GM21737 (cell line): ENCODE measurements around the gene TPT1.

Experiments
- ATAC-seq: cut with Tn5 transposase; IDR thresholded peaks from one replicate; pipeline ENCODE4 v1.9.1; 2021; ENCODE audit warnings: mild to moderate bottlenecking, moderate library complexity; ENCODE audit not compliant: unreplicated experiment

Gene TPT1

GRCh38 chr13:45336025-45336800 is 4.8 kb downstream of the TPT1 start:
- ATAC-seq = no peak

DNA sequence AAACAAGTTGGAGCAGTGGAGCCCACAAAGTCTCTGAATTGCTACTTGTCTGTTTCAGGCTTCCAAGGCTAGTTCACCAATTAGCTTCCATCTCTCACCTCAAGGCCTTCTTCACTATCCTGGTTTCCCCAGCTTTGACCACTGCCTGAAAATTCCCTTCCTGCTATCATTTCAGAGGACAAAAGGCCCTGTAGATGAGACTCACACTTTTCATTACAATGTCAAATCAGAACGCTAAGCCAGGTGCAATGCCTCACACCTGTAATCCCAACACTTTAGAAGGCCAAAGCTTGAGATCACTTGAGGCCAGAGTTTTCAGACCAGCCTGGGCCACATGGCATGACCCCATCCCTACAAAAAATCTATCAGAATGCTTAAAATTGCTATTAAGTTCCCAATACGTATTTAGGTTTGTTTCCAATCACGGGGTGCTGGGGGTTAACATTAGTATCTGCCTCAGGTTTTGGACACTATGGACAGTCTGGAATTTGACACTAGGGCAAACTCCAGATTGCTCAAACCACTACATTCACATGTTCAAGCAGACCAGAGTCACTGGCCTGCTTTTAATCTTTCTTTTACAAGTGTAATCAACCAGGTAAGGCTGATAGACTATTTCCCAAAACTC is 5.5 kb downstream of the TPT1 start:
- no peak for ATAC-seq

DNA sequence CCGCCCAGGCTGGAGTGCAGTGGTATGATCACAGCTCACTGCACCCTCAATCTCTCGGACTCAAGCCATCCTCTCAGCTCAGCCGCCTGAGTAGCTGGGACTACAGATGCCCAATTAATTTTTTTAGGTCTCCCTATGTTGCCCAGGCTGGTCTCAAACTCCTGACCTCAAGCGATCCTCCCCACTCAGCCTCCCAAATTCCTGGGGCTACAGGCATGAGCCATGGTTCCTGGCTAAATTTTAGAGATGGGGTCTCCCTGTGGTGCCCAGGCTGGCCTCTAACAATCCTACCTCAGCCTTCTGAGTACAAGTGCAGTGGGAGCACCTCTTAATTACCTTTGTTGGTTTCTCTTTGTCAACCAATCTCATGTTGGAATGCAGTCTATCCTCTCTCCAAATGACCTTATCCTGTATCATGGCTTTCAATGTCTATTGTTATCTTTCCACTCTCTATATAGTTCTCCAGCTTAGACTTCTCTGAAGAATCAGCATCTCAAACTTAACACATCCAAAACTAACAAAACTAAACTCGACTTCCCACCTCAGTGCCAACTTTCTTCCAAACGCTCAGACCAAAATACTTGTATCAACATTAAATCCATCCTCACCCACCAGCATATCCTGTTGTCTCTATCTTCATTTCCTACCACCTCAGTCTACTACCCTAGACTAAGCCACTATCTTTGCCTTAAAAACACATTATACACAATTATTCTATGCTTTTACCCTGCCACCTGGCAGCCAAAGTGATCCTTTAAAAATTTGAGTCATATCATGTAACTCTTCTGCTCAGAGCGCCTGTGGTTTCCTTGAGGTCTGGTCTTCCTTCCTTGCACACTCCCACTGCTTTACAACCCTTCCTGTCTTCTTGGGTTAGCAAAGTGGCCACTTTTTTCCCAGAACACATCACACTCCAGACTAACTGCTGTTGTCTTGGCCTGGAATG is 6.7 kb downstream of the TPT1 start:
- ATAC-seq = no peak

DNA sequence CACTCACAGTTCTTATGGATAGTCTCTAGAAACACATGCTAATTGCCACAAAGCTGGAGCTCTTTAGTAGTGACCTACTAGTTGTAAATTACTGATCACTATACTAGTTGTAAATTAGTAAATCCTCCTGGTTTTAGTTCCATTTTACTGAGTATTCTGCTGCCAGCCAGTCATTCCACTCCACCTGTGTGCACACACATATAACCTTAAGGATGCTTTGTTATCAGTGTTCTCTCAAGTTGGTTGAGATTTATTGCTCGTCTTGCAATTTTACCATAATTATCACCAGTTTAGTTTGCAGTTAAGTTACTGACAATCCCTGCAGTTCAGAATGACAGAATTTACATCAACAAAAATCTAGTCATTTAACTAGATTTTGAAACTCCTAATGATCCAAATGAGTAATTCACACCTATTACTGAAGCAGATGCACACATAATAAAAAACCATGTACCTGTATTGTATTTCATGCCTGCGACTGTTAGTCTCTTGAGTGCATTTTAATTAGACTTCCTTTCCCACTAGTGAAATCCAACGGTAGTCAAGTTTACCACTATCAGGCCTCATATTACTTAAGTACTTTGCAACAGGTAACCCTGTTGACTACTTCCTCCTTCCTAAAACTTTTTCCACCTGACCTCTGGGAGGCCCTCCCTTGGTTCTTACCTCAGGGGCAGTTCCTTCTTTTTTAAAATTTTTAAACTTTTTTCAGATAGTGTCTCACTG is 7.6 kb downstream of the TPT1 start:
- ATAC-seq = no peak

- no peak for ATAC-seq
Observed at GRCh38 chr13:45332831-45333219, 8.2 kb downstream of the TPT1 start.

GRCh38 chr13:45332036-45332830 is 8.8 kb downstream of the TPT1 start:
- ATAC-seq = no peak

- no peak for ATAC-seq
Observed at GRCh38 chr13:45331692-45332035, 9.3 kb downstream of the TPT1 start.

- no peak for ATAC-seq
Observed at GRCh38 chr13:45331123-45331619, 9.8 kb downstream of the TPT1 start.

DNA sequence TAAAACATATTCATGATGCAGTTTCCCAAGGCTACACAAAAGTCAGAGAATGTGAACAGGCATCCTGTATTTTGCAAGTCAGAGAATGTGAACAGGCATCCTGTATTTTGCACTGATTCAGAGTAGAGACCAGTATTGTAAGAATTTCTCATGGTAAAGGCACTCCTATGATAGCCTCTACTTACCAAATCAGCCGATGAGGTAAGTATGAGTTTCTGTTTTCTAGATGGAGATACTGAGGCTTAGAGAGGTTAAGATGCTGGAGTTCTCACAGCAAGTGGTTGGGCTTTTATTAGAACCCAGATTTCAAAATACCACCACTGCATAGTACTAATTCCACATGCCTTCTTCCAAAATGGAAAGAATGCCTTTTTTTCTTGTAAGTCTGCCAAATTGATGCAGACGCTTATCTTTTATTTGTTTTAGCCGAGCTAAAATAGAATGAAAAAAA is 12.3 kb downstream of the TPT1 start:
- ATAC-seq = no peak

- ATAC-seq = no peak
Observed at GRCh38 chr13:45327253-45327955, 13.6 kb downstream of the TPT1 start.

GRCh38 chr13:45325806-45326205 is 15.2 kb downstream of the TPT1 start:
- ATAC-seq = no peak

GRCh38 chr13:45320876-45321629 is 19.9 kb downstream of the TPT1 start:
- ATAC-seq = no peak

DNA sequence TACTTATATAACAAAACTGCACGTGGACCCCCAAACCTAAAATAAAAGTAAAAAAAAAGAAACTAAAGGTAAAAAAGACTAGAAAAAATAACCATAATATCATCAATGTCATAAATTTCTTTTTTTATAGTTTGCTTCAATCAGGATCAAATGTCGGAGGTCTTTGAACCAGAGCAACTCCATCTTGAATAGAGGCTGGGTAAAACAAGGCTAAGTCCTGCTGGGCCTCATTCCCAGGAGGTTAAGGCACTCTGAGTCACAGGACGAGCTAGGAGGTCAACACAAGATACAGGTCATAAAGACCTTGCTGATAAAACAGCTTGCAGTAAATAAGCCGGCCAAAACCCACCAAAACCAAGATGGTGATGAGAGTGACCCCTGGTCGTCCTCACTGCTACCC is 24.0 kb downstream of the TPT1 start:
- ATAC-seq = no peak

DNA sequence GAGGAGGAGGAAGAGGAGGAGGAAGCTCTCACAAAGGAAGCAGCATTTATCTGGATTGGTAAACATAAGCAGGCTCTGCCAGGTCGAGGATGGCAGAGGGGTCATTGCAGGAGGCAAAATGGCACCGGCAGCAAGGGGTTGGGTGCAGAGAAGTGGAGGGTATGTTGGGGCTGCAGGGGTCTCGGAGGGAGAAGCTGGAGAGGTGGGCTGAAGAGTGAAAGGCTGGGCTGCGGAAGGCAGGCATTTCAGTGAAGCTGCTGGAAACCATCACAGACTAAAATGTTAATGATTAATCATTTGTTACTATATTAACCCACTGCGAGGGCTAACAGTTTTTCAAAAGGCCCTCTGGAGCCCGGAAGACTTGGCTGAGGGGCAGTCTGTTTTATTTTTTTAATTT is 24.6 kb downstream of the TPT1 start:
- ATAC-seq = no peak

DNA sequence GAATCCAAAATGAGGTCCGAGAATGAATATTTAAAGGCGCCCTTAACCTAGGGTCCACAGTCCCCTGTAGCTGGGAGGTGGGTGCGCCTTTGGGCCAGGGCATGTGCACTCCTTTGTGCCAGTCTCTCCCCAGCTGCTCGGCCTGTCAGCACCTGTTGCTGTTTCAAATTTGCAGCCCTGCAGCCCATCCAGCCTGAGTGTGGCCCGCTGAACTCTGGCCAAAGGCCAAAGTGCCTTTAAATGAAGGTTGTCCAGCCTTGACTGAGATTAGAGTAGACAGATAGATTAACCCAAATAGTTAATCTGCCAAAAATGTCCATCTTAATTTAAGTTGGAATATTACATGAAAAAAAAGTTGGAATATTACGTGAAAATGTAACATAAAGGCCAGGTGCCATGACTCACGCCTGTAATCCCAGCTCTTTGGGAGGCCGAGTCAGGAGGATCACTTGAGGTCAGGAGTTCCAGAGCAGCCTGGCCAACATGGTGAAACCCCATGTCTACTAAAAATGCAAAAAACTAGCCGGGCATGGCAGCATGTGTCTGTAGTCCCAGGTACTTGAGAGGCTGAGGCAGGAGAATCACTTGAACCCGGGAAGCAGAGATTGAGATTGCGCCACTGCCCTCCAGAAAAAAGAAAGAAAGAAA is 25.3 kb downstream of the TPT1 start:
- ATAC-seq = no peak

GRCh38 chr13:45314822-45315221 is 26.2 kb downstream of the TPT1 start:
- no peak for ATAC-seq

DNA sequence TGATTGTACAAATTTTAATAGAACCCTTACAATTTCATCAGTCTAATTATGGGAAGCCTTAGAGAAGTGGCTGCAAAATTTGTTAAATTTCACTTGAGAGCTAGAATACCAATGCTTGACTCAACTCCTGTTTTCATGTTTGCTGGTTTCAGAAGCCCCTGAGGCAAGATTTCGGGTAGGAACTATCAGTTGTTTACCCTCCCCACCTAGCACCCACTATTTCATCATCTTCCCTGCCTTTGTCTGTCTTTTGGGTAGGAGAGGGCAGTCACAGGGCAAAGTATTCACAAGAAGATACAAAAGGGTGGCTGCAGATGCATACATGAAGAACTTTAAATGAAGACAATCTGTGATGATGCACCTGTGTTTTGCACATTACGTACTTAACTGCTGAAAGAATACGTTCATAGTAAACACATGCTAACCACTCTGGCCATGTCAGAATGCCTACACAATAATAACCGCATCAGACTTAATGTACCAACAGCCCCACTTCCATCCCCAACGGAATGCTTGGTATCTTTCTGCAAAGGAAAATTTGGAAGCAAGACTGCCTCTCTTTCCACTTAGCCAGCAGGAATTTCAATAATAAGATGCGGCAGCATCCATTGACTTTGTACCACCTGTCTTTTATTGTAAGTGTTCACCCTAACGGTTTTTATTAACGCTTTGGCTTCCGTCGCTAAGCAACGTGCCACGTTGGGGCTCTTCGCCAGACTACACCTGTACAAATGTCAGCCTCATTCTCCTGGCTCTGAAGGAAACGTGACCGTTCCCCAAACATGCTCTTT is 30.4 kb downstream of the TPT1 start:
- ATAC-seq = no peak
